ENCODE measurements around the gene CYP2C19.
"Not testable (repeated sequence)": the region's sequence is repeated elsewhere in the genome, so short reads cannot be mapped to it uniquely, and the experiment has no call there.

The CYP2C19 gene

DNA sequence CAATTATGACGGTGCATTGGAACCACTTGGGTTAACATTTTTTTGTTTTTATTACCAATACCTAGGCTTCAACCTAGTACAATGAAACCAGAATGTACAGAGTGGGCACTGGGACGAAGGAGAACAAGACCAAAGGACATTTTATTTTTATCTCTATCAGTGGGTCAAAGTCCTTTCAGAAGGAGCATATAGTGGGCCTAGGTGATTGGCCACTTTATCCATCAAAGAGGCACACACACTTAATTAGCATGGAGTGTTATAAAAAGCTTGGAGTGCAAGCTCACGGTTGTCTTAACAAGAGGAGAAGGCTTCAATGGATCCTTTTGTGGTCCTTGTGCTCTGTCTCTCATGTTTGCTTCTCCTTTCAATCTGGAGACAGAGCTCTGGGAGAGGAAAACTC is at the start of gene CYP2C19:
Gene CYP2C19 (plus strand): TSS at position 289 of the 400 bp plus-strand sequence. CDS start 25 bp downstream, at position 314.
- no peak for DNase-seq

DNA sequence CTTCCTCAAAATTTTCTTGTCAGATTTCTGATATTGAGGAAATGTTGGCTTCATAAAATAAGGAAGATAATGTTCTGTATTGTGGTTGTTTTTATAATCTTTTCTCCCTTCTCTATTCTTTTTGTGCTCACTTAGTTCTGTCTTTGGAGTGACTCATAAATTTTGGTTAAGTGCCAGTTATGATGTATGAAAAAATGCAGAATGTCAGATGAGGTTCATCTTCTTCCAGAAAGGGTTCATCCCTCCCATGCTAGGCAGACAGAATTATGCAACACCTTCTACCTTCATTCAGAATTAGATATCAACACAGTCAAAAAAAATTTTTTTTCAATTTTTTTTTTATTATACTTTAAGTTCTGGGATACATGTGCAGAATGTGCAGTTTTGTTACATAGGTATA is 36.6 kb upstream of the CYP2C19 start:
- no peak for DNase-seq

DNA sequence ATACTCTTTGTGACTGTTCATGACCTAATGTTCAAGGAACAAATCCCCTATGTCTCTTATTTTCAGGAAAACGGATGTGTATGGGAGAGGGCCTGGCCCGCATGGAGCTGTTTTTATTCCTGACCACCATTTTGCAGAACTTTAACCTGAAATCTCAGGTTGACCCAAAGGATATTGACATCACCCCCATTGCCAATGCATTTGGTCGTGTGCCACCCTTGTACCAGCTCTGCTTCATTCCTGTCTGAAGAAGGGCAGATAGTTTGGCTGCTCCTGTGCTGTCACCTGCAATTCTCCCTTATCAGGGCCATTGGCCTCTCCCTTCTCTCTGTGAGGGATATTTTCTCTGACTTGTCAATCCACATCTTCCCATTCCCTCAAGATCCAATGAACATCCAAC is 27.3 kb upstream of the CYP2C19 start:
- no peak for DNase-seq

DNA sequence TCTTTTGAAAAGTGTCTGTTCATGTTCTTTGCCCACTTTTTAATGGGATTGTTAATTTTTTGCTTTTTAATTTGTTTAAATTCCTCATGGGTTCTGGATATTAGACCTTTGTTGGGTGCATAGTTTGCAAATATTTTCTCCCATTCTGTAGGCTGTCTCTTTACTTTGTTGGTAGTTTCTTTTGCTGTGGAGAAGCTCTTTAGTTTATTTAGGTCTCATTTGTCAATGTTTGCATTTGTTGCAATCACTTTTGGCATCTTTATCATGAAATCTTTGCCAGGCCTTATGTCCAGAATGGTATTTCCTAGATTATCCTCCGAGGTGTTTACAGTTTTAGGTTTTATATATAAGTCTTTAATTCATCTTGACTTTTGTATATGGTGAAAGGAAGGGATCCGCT is 23.9 kb upstream of the CYP2C19 start:
- no peak for DNase-seq

DNA sequence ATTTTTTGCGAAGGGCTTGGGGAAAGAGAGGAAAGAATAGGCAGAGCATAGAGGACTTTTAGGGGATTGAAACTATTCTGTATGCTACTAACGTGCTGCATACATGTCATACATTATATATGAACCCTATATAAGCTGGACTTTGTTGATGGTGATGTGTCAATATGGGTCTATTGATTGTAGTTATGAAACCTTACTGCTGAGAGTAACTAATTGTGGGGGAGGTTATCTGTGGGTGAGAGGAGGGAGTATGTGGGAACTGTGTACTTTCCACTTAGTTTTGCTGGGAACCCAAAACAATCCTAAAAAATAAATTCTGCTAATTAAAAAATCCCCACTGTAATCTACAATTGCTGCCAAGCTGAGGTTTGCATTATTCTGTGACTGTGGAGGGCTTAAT is 15.3 kb upstream of the CYP2C19 start:
- DNase-seq, result no peak

DNA sequence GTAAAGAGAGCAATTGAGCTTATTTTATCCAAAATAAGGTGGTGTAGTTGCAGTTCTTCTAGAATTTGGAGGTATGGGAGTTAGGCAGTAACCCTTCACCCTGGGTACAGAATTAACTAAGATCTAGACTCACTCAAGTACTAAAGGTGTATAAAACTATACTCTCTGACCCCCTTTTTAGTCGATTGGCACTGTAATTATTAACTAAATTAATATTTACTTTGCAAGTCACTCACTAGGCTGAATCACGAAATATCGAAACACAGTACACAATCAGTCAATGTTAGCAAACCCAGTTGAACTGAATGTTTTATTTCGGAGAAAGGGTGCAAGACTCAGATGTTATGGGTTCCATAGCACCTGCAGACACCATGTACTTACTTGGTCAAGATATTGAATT is 14.6 kb upstream of the CYP2C19 start:
- DNase-seq, result no peak

DNA sequence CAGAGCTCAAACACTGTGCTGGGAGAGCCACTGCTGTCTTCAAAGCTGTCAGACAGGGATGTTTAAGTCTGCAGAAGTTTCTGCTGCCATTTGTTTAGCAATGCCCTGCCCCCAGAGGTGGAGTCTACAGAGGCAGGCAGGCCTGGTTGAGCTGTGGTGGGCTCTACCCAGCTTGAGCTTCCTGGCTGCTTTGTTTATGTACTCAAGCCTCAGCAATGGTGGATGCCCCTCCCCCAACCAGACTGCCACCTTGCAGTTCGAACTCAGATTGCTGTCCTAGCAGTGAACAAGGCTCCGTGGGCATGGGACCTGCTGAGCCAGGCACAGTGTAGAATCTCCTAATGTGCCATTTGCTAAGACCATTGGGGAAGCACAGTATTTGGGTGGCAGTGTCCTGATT is 4.6 kb upstream of the CYP2C19 start:
- DNase-seq, result no peak

DNA sequence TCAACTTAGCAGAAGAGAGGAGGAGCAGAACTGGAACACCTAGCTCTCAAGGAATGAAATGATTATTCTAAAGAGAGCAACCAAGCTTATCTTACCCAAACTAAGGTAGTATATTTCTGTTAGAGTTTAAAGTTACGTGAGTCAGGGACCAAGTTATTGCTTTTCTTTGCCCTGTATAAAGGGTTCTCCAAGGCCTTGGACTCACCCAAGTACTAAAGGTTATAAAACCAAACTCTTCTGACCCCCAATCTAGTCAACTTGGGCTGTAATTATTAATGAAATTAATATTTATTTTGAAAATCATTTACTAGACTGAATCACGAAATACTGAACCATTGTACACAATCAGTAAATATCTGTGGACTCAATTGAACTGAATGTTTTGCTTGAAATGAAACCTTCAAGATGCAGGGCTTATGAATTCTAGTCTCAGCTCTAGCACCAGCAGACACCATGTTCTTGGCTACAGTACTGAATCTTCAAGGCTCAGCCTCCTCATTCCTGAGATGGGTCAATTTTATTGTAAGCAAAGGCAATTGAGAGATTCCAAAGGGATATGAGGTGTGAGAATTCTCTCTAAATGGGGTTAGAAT is 1.8 kb upstream of the CYP2C19 start:
- DNase-seq, result no peak

DNA sequence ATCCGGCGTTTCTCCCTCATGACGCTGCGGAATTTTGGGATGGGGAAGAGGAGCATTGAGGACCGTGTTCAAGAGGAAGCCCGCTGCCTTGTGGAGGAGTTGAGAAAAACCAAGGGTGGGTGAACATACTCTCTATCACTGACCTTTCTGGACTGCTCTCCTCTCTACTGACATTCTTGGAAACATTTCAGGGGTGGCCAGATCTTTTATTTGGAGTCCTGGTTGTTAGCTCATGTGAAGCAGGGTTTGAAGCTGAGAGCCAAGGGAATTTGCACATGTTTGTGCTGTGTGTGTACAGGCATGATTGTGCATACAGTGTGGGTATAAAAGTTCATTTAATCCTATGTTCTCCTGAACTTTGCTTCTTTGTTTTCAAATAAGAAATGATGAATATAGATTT is 12.9 kb downstream of the CYP2C19 start:
- not testable (repeated sequence) for DNase-seq

DNA sequence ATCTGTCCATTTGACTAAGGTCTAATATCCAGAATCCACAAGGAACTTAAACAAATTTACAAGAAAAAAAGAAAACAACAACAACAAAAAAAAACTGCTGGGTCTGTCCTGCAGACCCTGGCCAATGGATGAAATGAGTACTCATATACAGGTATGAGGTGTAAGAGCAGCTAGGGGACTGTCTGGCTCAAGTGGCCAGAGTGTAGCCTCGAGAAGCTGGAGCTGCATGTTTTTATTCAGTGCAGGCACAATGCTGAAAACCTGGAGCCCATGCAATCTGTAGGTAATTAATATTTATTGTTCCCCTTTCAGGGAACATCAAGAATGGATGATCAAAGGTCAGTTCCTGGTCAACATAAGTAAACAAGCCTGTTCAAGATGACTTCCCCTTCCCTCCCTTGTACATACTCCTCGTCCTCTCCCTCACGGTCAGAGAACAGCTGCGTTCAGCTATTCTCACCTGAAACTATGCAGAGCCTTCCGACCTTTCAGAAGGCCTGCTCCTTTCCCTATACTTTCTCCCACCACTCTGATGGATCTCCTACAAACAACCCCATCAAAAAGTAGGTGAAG is 15.5 kb downstream of the CYP2C19 start:
- no peak for DNase-seq

DNA sequence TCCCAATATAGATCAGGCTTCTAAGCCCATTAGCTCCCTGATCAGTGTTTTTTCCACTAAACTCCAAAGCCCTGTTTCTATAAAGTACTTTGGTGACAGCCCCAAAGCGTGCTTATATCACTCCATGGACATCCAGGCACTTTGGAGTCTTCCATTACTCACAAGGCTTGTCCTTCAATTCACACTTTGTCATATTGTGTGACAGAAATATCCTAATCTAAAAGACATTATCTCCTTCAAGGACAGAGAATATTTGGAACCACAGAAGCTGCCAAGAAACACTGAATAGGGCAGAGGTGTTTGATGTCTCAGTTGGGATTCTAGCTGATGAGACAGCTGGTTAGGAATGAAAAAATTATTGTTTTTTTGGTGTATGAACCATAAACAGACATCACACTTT is 18.4 kb downstream of the CYP2C19 start:
- no peak for DNase-seq

DNA sequence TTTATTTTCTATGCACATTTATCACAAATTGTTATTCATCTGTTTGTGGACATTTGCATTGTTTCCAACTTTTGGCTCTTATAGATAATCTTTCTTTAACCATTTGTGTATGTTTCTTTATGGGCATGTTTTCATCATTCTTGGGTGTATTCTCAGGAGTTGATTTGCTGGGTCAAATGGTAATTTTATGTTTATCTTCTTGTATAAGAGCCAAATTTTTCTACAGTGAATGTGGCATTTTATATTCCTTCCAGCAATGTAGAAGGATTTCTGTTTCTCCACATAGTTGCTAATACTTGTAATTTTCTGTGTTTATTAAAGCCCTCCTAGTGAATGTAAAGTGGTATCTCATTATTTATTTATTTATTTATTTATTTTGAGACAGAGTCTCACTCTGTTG is 21.8 kb downstream of the CYP2C19 start:
- DNase-seq, result no peak

DNA sequence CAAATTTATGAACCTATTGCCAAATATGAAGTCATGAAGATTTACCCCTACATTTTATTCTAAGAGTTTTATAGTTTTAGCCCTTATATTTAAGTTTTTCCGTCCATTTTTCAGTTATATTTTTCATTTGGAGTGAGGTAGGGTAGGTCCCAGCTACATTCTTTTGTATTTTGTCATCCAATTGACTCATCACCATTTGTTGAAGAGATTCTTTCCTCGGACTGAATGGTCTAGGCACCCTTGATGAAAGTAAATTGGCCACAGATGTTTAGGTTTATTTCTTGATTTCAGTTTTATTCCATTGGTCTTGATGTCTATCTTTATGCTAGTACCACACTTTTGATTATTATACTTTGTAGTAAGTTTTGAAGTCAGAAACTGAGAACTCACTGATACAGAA is 22.7 kb downstream of the CYP2C19 start:
- DNase-seq, result no peak

DNA sequence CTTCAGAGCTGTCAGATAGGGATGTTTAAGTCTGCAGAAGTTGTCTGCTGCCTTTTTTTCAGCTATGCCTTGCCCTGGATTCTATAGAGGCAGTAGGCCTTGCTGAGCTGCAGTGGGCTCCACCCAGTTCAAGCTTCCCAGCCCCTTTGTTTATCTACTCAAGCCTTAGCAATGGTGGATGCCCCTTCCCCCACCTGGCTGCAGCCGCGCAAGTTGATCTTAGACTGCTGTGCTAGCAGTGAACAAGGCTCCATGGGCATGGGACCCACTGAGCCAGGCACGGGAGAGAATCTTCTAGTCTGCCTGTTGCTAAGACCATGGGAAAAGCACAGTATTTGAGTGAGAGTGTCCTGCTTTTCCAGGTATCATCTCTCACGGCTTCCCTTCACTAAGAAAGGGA is 38.1 kb downstream of the CYP2C19 start:
- DNase-seq, result not testable (repeated sequence)

DNA sequence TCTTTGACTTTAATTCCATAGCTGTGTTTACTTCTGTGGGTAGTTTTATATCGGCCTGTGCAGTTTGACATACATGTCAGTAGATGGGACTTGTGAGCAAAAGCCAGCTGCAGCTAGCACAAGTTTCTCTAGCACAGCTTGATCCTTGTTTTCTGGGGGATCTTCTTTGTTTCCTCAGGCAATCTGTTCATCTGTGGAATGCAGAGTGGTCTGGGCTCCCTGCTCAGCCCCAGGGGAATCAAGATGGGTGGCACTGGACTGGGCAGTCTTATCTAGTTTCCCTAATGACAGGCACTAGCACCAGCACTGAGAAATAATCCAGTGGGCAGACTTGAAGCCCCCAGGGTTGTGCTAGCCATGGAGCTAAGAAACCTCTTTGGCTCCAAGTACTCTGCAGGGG is 40.8 kb downstream of the CYP2C19 start:
- no peak for DNase-seq

DNA sequence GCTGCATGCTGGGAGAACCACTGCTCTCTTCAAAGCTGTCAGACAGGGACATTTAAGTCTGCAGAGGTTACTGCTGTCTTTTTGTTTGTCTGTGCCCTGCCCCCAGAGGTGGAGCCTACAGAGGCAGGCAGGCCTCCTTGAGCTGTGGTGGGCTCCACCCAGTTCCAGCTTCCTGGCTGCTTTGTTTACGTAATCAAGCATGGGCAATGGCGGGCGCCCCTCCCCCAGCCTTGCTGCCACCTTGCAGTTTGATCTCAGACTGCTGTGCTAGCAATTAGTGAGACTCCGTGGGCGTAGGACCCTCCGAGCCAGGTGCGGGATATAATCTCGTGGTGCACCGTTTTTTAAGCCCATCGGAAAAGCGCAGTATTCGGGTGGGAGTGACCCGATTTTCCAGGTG is 67.5 kb downstream of the CYP2C19 start:
- DNase-seq, result not testable (repeated sequence)

DNA sequence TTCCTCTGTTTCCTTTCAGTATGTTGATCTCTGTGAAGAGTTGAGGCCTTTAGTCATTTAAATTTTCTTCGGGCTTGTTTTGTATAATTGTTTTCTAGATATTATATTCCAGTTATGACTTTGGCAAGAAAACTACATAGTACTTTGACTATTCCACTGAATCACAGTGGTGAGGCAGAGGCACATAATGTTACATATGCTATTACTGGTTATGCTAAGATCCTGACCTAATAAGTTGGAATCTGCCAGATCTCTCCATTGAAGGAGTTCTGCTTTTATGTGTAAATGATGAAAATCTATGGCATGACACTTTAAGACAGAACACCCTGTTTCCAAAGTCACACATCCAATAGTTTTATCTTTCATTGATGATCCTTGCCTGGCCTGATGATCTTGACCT is 83.7 kb downstream of the CYP2C19 start:
- no peak for DNase-seq

DNA sequence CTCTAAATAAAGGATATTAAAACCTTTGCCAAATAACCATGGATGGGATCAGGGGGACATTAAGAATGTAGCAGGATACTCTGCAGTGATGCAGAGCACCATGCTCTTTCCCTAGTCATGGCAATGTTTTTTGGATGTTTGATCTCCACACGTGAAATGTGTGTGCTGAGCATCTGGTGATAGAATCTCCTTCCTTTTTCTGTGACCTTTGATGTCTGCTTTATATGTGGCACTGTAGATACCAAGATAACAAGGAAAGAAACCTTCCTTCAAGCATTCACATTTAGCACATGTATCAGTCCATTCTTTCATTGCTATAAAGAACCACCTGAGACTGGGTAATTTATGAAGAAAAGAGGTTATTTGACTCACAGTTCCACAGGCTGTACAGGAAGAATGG is 88.3 kb downstream of the CYP2C19 start:
- no peak for DNase-seq

DNA sequence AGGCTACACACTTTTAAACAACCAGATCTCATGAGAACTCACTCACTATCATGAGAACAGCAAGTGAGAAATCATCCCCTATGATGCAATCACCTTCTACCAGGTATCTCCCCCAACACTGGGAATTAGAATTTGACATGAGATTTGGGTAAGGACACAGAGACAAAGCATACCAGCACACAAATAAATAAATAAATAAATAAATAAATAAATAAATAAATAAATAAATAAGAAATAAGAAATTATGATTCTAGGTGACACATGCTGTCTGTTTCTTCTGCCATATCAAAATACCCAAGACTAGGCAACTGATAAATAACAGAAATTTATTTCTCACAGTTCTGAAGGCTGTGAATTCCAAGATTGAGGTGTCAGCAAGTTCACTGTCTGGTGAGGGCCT is 88.8 kb downstream of the CYP2C19 start:
- DNase-seq, result no peak

DNA sequence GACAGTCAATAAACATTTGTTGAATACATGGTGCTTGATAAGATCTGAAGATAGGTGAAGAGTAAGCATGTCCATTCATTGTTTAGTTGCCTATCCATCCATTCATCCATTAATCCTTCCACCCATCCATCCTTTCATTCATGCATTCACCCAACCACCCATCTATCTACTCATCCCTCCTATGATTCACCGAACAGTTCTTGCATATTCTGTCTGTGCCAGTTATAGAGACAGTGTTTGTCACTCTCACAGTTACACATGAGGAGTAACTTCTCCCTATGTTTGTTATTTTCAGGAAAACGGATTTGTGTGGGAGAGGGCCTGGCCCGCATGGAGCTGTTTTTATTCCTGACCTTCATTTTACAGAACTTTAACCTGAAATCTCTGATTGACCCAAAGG is 90.0 kb downstream of the CYP2C19 start:
- no peak for DNase-seq

DNA sequence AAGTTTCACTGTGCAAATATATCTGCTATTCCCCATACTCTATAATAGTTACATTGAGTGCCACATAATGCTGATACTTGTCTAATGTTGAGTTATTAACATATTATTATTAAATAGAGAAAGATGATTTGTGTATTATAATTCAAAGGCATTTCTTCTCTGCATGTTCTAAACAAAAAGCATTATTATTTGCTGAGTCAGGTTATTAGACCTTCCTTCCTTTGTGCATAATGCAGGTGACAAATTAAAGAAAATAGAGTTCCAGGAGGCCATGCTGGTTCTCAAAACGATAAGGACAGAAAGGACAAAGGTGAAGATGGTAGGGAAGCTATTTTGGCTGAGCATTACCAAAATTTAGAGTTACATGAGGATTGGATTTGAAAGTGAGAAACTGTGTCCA is 90.6 kb downstream of the CYP2C19 start:
- no peak for DNase-seq

DNA sequence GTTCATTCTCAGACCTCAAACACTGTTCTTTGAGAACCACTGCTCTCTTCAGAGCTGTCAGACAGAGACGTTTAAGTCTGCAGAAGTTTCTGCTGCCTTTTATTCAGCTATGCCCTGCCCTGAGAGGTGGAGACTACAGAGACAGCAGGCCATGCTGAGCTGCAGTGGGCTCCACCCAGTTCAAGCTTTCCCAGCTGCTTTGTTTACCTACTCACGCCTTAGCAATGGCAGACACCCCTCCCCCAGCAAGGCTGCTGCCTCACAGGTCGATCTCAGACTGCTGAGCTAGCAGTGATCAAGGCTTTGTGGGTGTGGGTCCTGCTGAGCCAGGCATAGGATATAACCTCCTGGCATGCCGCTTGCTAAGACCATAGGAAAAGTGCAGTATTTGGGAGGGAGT is 95.5 kb downstream of the CYP2C19 start:
- no peak for DNase-seq

DNA sequence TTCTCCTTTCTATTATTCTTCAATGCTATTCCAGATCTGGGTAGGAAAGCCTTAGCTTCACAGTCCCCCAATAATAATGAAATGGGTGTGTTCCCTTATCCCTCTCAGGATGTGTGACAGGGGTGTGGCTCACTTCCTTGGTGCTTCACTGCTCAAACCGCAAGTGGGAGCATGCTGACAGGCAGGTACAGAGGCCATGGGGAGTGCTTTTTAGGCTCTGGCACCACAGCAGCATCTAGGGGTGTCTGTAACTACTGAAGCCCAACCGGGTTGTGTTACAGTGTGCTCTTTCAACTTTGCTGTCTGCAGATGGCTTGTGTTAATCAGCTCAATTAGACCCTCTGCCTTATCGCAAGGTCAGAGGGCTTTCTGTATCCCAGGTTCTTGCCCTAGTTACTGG is 96.6 kb downstream of the CYP2C19 start:
- no peak for DNase-seq

DNA sequence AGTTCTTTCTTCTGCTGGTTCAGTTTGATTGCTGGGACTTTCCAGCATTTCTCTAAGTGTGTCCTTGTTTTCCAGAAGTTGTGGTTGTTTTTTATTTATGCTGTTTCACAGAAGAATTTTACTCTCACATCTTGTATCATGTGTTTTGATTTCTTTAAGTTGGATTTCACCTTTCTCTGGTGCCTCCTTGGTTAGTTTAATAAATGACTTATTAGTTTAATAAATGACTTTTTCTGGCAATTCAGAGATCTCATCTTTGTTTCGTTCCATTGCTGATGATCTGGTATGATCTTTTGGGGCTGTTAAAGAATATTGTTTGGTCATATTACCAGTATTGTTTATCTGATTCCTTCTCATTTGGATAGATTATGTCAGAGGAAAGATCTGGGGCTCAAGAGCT is 116.2 kb downstream of the CYP2C19 start:
- no peak for DNase-seq

DNA sequence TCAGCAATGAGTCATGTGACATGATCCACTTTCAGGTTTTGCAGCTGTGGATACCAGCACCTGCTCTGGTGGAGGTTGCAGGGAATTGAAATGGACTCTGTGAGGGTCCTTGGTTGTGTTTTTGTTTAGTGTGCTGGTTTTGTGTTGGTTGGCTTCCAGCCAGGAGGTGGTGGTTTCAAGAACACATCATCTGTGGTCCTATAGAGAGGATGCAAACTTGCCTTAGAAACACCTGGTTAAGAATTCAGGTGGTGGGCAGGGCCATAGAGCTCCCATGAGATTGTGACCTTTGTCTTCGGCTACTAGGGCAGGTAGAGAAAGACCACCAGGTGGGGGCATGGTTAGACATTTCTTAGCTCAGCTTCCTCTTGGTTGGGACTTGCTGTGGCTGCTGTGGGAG is 116.7 kb downstream of the CYP2C19 start:
- no peak for DNase-seq

DNA sequence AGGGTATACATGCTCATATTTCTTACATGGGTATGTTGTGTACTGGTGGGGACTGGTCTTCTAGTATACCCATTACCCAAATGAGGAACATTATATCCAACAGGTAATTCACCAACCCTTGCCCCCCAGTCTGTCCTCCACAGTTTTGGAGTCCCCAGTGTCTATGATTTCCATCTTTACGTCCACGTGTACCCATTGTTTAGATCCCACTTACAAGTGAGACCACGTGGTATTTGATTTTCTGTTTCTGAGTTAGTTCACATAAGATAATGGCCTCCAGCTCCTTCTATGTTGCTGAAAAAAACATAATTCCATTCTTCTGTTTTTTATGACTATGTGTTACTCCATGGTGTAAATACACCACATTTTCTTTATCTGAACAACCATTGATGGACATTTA is 126.6 kb downstream of the CYP2C19 start:
- no peak for DNase-seq

All from NCI-H1105 treated with DMSO at 0.1 percent for 48 hours (cell line).